NCI-H446 treated with DMSO at 0.1 percent for 48 hours (cell line): ENCODE data around the gene VAPB.

ENCODE experiments used
- DNase-seq: peaks from one replicate; lab custom pipeline; 2025; lab: John Stamatoyannopoulos, UW

VAPB gene

GRCh38 chr20:58378704-58379103 is 10.3 kb upstream of the VAPB start:
- DNase-seq: no peak

GRCh38 chr20:58381627-58382026 is 7.4 kb upstream of the VAPB start:
- DNase-seq: no peak

- no peak for DNase-seq
Observed at GRCh38 chr20:58382096-58382495, 6.9 kb upstream of the VAPB start.

GRCh38 chr20:58384821-58385220 is 4.2 kb upstream of the VAPB start:
- DNase-seq: no peak

- DNase-seq: no peak
Observed at GRCh38 chr20:58388028-58388601, 914 bp upstream of the VAPB start.

GRCh38 chr20:58389324-58389967 is 417 bp downstream of the VAPB start:
- no peak for DNase-seq

- DNase-seq: no peak
Observed at GRCh38 chr20:58389968-58390658, 1.1 kb downstream of the VAPB start.

- DNase-seq: no peak
Observed at GRCh38 chr20:58390659-58391035, 1.6 kb downstream of the VAPB start.

- no peak for DNase-seq
Observed at GRCh38 chr20:58392286-58392685, 3.3 kb downstream of the VAPB start.

GRCh38 chr20:58393299-58393698 is 4.3 kb downstream of the VAPB start:
- no peak for DNase-seq

GRCh38 chr20:58394801-58395200 is 5.8 kb downstream of the VAPB start:
- no peak for DNase-seq

GRCh38 chr20:58395604-58396003 is 6.6 kb downstream of the VAPB start:
- DNase-seq: no peak

GRCh38 chr20:58397429-58397828 is 8.4 kb downstream of the VAPB start:
- no peak for DNase-seq

GRCh38 chr20:58398254-58398653 is 9.2 kb downstream of the VAPB start:
- no peak for DNase-seq

- no peak for DNase-seq
Observed at GRCh38 chr20:58399926-58400325, 10.9 kb downstream of the VAPB start.

- no peak for DNase-seq
Observed at GRCh38 chr20:58401162-58401561, 12.1 kb downstream of the VAPB start.

- no peak for DNase-seq
Observed at GRCh38 chr20:58402305-58402704, 13.3 kb downstream of the VAPB start.

- DNase-seq: no peak
Observed at GRCh38 chr20:58402827-58403226, 13.8 kb downstream of the VAPB start.

GRCh38 chr20:58403272-58403671 is 14.2 kb downstream of the VAPB start:
- no peak for DNase-seq

- no peak for DNase-seq
Observed at GRCh38 chr20:58405504-58406291, 16.7 kb downstream of the VAPB start.

GRCh38 chr20:58406422-58407001 is 17.5 kb downstream of the VAPB start:
- DNase-seq: no peak

- DNase-seq: no peak
Observed at GRCh38 chr20:58407201-58407873, 18.3 kb downstream of the VAPB start.
